SH-SY5Y (cell line): ENCODE data around the gene RELN.

Experiments used
- GATA2 ChIP-seq: IDR thresholded peaks from 2 replicates; pipeline ENCODE4 v1.6.1; 2011; ENCODE audit warnings: mild to moderate bottlenecking, low read depth, low read length
- GATA3 ChIP-seq: IDR thresholded peaks from 2 replicates; pipeline ENCODE4 v1.6.1; 2011; ENCODE audit warnings: low read depth, mild to moderate bottlenecking, low read length, moderate library complexity

- no peak for TF ChIP-seq GATA2
- no peak for TF ChIP-seq GATA3
These were observed 551.8 kb downstream of the RELN start for GRCh38 chr7:103437623-103438022.
